Panc1 (cell line): ENCODE data around the gene MBD3.

Experiments
- POLR2AphosphoS5 ChIP-seq: IDR thresholded peaks from 2 replicates; pipeline ENCODE4 v1.6.1; 2012; ENCODE audit warnings: mild to moderate bottlenecking, low read depth, low read length, moderate library complexity
- SIN3A ChIP-seq: IDR thresholded peaks from 2 replicates; pipeline ENCODE4 v1.6.1; 2012; ENCODE audit warnings: low read depth, mild to moderate bottlenecking, low read length, moderate library complexity, borderline replicate concordance; ENCODE audit not compliant: insufficient read depth
- TCF7L2 ChIP-seq: IDR thresholded peaks from 2 replicates; pipeline ENCODE4 v1.6.1; 2011; ENCODE audit warnings: mild to moderate bottlenecking, low read depth, low read length, inconsistent platforms
- TF ChIP-seq, protein P1 (sequence below): fragments of 450-650 bp; IDR thresholded peaks from 2 replicates; pipeline ENCODE4 v1.5.1; 2017; ENCODE audit warnings: mild to moderate bottlenecking
- TF ChIP-seq, protein P2 (sequence below), 2 experiments: IDR thresholded peaks; 2 replicates each; pipeline ENCODE4 v1.6.1; 2011 to 2012; ENCODE audit warnings: low read depth in 2 of 2, control low read depth in 1 of 2, low read length in 1 of 2, mild to moderate bottlenecking in 1 of 2, moderate library complexity in 1 of 2; ENCODE audit not compliant: insufficient read depth in 1 of 2

GRCh38 chr19:1629256-1629808 lies 36.7 kb upstream of the MBD3 start:
- TF ChIP-seq, protein P1, sequence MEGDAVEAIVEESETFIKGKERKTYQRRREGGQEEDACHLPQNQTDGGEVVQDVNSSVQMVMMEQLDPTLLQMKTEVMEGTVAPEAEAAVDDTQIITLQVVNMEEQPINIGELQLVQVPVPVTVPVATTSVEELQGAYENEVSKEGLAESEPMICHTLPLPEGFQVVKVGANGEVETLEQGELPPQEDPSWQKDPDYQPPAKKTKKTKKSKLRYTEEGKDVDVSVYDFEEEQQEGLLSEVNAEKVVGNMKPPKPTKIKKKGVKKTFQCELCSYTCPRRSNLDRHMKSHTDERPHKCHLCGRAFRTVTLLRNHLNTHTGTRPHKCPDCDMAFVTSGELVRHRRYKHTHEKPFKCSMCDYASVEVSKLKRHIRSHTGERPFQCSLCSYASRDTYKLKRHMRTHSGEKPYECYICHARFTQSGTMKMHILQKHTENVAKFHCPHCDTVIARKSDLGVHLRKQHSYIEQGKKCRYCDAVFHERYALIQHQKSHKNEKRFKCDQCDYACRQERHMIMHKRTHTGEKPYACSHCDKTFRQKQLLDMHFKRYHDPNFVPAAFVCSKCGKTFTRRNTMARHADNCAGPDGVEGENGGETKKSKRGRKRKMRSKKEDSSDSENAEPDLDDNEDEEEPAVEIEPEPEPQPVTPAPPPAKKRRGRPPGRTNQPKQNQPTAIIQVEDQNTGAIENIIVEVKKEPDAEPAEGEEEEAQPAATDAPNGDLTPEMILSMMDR, result no peak
- TF ChIP-seq POLR2AphosphoS5, result no peak
- TF ChIP-seq SIN3A, result no peak
- no peak for TF ChIP-seq TCF7L2
- TF ChIP-seq, protein P2, sequence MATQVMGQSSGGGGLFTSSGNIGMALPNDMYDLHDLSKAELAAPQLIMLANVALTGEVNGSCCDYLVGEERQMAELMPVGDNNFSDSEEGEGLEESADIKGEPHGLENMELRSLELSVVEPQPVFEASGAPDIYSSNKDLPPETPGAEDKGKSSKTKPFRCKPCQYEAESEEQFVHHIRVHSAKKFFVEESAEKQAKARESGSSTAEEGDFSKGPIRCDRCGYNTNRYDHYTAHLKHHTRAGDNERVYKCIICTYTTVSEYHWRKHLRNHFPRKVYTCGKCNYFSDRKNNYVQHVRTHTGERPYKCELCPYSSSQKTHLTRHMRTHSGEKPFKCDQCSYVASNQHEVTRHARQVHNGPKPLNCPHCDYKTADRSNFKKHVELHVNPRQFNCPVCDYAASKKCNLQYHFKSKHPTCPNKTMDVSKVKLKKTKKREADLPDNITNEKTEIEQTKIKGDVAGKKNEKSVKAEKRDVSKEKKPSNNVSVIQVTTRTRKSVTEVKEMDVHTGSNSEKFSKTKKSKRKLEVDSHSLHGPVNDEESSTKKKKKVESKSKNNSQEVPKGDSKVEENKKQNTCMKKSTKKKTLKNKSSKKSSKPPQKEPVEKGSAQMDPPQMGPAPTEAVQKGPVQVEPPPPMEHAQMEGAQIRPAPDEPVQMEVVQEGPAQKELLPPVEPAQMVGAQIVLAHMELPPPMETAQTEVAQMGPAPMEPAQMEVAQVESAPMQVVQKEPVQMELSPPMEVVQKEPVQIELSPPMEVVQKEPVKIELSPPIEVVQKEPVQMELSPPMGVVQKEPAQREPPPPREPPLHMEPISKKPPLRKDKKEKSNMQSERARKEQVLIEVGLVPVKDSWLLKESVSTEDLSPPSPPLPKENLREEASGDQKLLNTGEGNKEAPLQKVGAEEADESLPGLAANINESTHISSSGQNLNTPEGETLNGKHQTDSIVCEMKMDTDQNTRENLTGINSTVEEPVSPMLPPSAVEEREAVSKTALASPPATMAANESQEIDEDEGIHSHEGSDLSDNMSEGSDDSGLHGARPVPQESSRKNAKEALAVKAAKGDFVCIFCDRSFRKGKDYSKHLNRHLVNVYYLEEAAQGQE (IDR thresholded peaks at IDR 0.05; ENCODE audit: insufficient read depth in 1 of 2, low read depth in 2 of 2, low read length in 1 of 2), result no peak
